HG03520 (cell line): ENCODE results near the gene EXOC3.
"Not testable (repeated sequence)": the region's sequence is repeated elsewhere in the genome, so short reads cannot be mapped to it uniquely, and the experiment has no call there.

ENCODE experiments used
- ATAC-seq: cut with Tn5 transposase; IDR thresholded peaks from one replicate; pipeline ENCODE4 v1.9.1; 2021; ENCODE audit warnings: mild to moderate bottlenecking, moderate library complexity; ENCODE audit not compliant: unreplicated experiment

Gene EXOC3

GRCh38 chr5:499233-500209 is 56.5 kb downstream of the EXOC3 start:
- no peak for ATAC-seq

GRCh38 chr5:500491-500890 is 57.5 kb downstream of the EXOC3 start:
- no peak for ATAC-seq

- no peak for ATAC-seq
Measured at GRCh38 chr5:501105-501830, 58.3 kb downstream of the EXOC3 start.

- no peak for ATAC-seq
Measured at GRCh38 chr5:501831-502184, 58.8 kb downstream of the EXOC3 start.

- ATAC-seq, result no peak
Measured at GRCh38 chr5:502325-503079, 59.5 kb downstream of the EXOC3 start.

GRCh38 chr5:504326-505154 is 61.6 kb downstream of the EXOC3 start:
- ATAC-seq, result no peak

- ATAC-seq, result no peak
Measured at GRCh38 chr5:505951-506525, 63.1 kb downstream of the EXOC3 start.

- not testable (repeated sequence) for ATAC-seq
Measured at GRCh38 chr5:507986-508575, 65.1 kb downstream of the EXOC3 start.

GRCh38 chr5:509611-510185 is 66.7 kb downstream of the EXOC3 start:
- no peak for ATAC-seq

GRCh38 chr5:510521-510920 is 67.5 kb downstream of the EXOC3 start:
- no peak for ATAC-seq

- no peak for ATAC-seq
Measured at GRCh38 chr5:511476-511875, 68.5 kb downstream of the EXOC3 start.

GRCh38 chr5:513216-514100 is 70.5 kb downstream of the EXOC3 start:
- ATAC-seq, result no peak

- no peak for ATAC-seq
Measured at GRCh38 chr5:514101-514485, 71.1 kb downstream of the EXOC3 start.

- no peak for ATAC-seq
Measured at GRCh38 chr5:514673-515072, 71.7 kb downstream of the EXOC3 start.

- ATAC-seq, result no peak
Measured at GRCh38 chr5:515273-515836, 72.4 kb downstream of the EXOC3 start.

- ATAC-seq, result no peak
Measured at GRCh38 chr5:516338-516925, 73.5 kb downstream of the EXOC3 start.
